H1 (cell line): Measurements from ENCODE around the gene NPHP3. TPM values are rescaled to one million over a fixed set of nuclear protein-coding genes. Genes with fewer than 3 reads are reported as not detected.

Experiments used
- EGR1 ChIP-seq: IDR thresholded peaks from 2 replicates; pipeline ENCODE4 v1.6.1; 2011; ENCODE audit warnings: low read depth, low read length, borderline replicate concordance
- HDAC2 ChIP-seq, 2 experiments: fragments of 300-600 bp in 1 of 2; sonication (generic) in 1 of 2; IDR thresholded peaks; 2 replicates each; pipeline ENCODE4 v1.6.1; 2011 to 2012; ENCODE audit warnings: low read depth in 2 of 2, low read length in 2 of 2, mild to moderate bottlenecking in 2 of 2, moderate library complexity in 2 of 2, borderline replicate concordance in 1 of 2, inconsistent platforms in 1 of 2
- KDM1A ChIP-seq: fragments of 200-600, 300-600 bp; sonication (generic); IDR thresholded peaks from 2 replicates; pipeline ENCODE4 v1.7.1; 2016; ENCODE audit warnings: mild to moderate bottlenecking, low read length, borderline replicate concordance
- polyA plus RNA-seq, 7 experiments: library from polyadenylated mRNA; depleted of rRNA in 3 of 7; stranded (reverse) in 5 of 7; unstranded in 2 of 7; fragments of >200 nt in 5 of 7; fragments of 200-250 nt in 2 of 7; gene quantifications; 1 replicate in 5 of 7; 2 replicates in 1 of 7; 4 replicates in 1 of 7; pipeline versions ENCODE4 v1.2.1 to v1.2.3, GENCODE V29; 2011 to 2013; ENCODE audit warnings: missing spikeins in 2 of 7, mixed read lengths in 2 of 7
- total RNA-seq: library from RNA; stranded (reverse); fragmentation: NEBNext Ultra II Directional; extraction: Animal tissue kit (Norgen Biotek cat#: 25700); gene quantifications from 2 replicates; pipeline ENCODE4 v1.2.1, GENCODE V29; 2021

Gene NPHP3
- total and polyA plus RNA-seq, 2 of the 8 experiments (the other 6 are each of a cell fraction or from before 2014, with no cell fraction given): 6.8 to 14.8 TPM

- TF ChIP-seq EGR1 (no peak), KDM1A (no peak), HDAC2 (IDR thresholded peaks at IDR 0.05; ENCODE audit: borderline replicate concordance in 1 of 2, low read depth in 2 of 2, low read length in 2 of 2) (no peak; a peak in 1 of 4 replicates)
- TF ChIP-seq, all 59 proteins: peak for 13
These were observed 62.0 kb downstream of the NPHP3 start, which contains the start of gene UBA5 (continued) for GRCh38 chr3:132660052-132660810.
